ENCODE data around the gene GBP7. TPM values are rescaled to one million over a fixed set of nuclear protein-coding genes. Genes with fewer than 3 reads are reported as not detected.

The GBP7 gene
- total RNA-seq, 1 experiment from 2014 or later, result not detected

- Histone ChIP-seq H2AFZ (ENCODE audit: low read length) (no peak overlapping the region), H3K27me3 (ENCODE audit: low read length) (no peaks in the 10 kb centered on the region), H3K4me3 (ENCODE audit: low read length) (no peak overlapping the region), H3K79me2 (ENCODE audit: low read length) (no peaks in the 10 kb centered on the region), H3K9ac (ENCODE audit: low read length) (no peak overlapping the region), H3K4me2 (ENCODE audit: low read depth, low read length, poor library complexity, severe bottlenecking) (no peak overlapping the region), H3K4me1 (ENCODE audit: low read length) (no peaks in the 10 kb centered on the region), H3K27ac (ENCODE audit: low read length) (no peak overlapping the region), H3K9me3 (ENCODE audit: low read length) (no peaks in the 10 kb centered on the region), H3K36me3 (ENCODE audit: insufficient read depth, low read length) (no peaks in the 10 kb centered on the region), H3K9me2 (replicated peaks; ENCODE audit: insufficient read depth, low read length) (no peaks in the 10 kb centered on the region), H4K20me1 (ENCODE audit: insufficient read depth, low read depth, low read length) (no peaks in the 10 kb centered on the region)
- DNase-seq, result no peak
Measured at GRCh38 chr1:89166705-89167104, 9.1 kb downstream of the GBP7 start.

GRCh38 chr1:89165811-89166210 is 10.0 kb downstream of the GBP7 start:
- Histone ChIP-seq H3K4me1 (ENCODE audit: low read length) (no peaks in the 10 kb centered on the region), H3K79me2 (ENCODE audit: low read length) (no peaks in the 10 kb centered on the region), H3K27ac (ENCODE audit: low read length) (no peak overlapping the region), H3K9me3 (ENCODE audit: low read length) (no peaks in the 10 kb centered on the region), H3K27me3 (ENCODE audit: low read length) (no peaks in the 10 kb centered on the region), H3K9me2 (replicated peaks; ENCODE audit: insufficient read depth, low read length) (no peaks in the 10 kb centered on the region), H3K4me2 (ENCODE audit: low read depth, low read length, poor library complexity, severe bottlenecking) (no peak overlapping the region), H3K9ac (ENCODE audit: low read length) (no peak overlapping the region), H2AFZ (ENCODE audit: low read length) (no peak overlapping the region), H3K36me3 (ENCODE audit: insufficient read depth, low read length) (no peaks in the 10 kb centered on the region), H3K4me3 (ENCODE audit: low read length) (no peak overlapping the region), H4K20me1 (ENCODE audit: insufficient read depth, low read depth, low read length) (no peaks in the 10 kb centered on the region)
- no peak for DNase-seq

GRCh38 chr1:89151047-89151446 is 24.8 kb downstream of the GBP7 start:
- Histone ChIP-seq H3K36me3 (ENCODE audit: insufficient read depth, low read length) (no peaks in the 10 kb centered on the region), H3K4me1 (ENCODE audit: low read length) (no peaks in the 10 kb centered on the region; the same call in 1 of the 2 replicates), H2AFZ (ENCODE audit: low read length) (no peak overlapping the region), H3K79me2 (ENCODE audit: low read length) (no peaks in the 10 kb centered on the region), H3K4me3 (ENCODE audit: low read length) (no peak overlapping the region), H3K9me2 (replicated peaks; ENCODE audit: insufficient read depth, low read length) (no peaks in the 10 kb centered on the region), H3K9me3 (ENCODE audit: low read length) (no peaks in the 10 kb centered on the region), H3K27ac (ENCODE audit: low read length) (no peak overlapping the region), H3K4me2 (ENCODE audit: low read depth, low read length, poor library complexity, severe bottlenecking) (no peak overlapping the region), H4K20me1 (ENCODE audit: insufficient read depth, low read depth, low read length) (no peaks in the 10 kb centered on the region), H3K9ac (ENCODE audit: low read length) (no peak overlapping the region), H3K27me3 (ENCODE audit: low read length) (no peaks in the 10 kb centered on the region)
- no peak for DNase-seq

- H3K27me3 ChIP-seq (ENCODE audit: low read length), result no peaks in the 10 kb centered on the region
- H3K27ac ChIP-seq (ENCODE audit: low read length), result no peak overlapping the region
- H3K4me2 ChIP-seq (ENCODE audit: low read depth, low read length, poor library complexity, severe bottlenecking), result no peak overlapping the region
- no peak overlapping the region for H3K9ac ChIP-seq (ENCODE audit: low read length)
- H3K4me1 ChIP-seq (ENCODE audit: low read length), result no peaks in the 10 kb centered on the region; the same call in 1 of the 2 replicates
- H2AFZ ChIP-seq (ENCODE audit: low read length), result no peak overlapping the region
- no peak for DNase-seq
- no peak overlapping the region for H3K4me3 ChIP-seq (ENCODE audit: low read length)
- H3K79me2 ChIP-seq (ENCODE audit: low read length), result no peaks in the 10 kb centered on the region
- no peaks in the 10 kb centered on the region for H3K9me2 ChIP-seq (replicated peaks; ENCODE audit: insufficient read depth, low read length)
- no peaks in the 10 kb centered on the region for H4K20me1 ChIP-seq (ENCODE audit: insufficient read depth, low read depth, low read length)
- no peaks in the 10 kb centered on the region for H3K36me3 ChIP-seq (ENCODE audit: insufficient read depth, low read length)
- H3K9me3 ChIP-seq (ENCODE audit: low read length), result no peaks in the 10 kb centered on the region
Measured at GRCh38 chr1:89149976-89150375, 25.8 kb downstream of the GBP7 start.

- Histone ChIP-seq H3K79me2 (ENCODE audit: low read length) (no peaks in the 10 kb centered on the region), H3K9me2 (replicated peaks; ENCODE audit: insufficient read depth, low read length) (no peaks in the 10 kb centered on the region), H3K36me3 (ENCODE audit: insufficient read depth, low read length) (no peaks in the 10 kb centered on the region), H3K4me3 (ENCODE audit: low read length) (no peak overlapping the region), H3K27me3 (ENCODE audit: low read length) (no peaks in the 10 kb centered on the region), H3K27ac (ENCODE audit: low read length) (no peak overlapping the region), H3K9me3 (ENCODE audit: low read length) (no peaks in the 10 kb centered on the region), H2AFZ (ENCODE audit: low read length) (no peak overlapping the region), H3K4me2 (ENCODE audit: low read depth, low read length, poor library complexity, severe bottlenecking) (no peak overlapping the region), H3K4me1 (ENCODE audit: low read length) (no peaks in the 10 kb centered on the region; the same call in 1 of the 2 replicates), H3K9ac (ENCODE audit: low read length) (no peak overlapping the region), H4K20me1 (ENCODE audit: insufficient read depth, low read depth, low read length) (no peaks in the 10 kb centered on the region)
- DNase-seq, result no peak
Measured at GRCh38 chr1:89149229-89149628, 26.6 kb downstream of the GBP7 start.

GRCh38 chr1:89147678-89148658 is 27.8 kb downstream of the GBP7 start:
- Histone ChIP-seq H3K36me3 (ENCODE audit: insufficient read depth, low read length) (no peaks in the 10 kb centered on the region), H3K4me1 (ENCODE audit: low read length) (no peaks in the 10 kb centered on the region; the same call in 1 of the 2 replicates), H3K4me2 (ENCODE audit: low read depth, low read length, poor library complexity, severe bottlenecking) (no peak overlapping the region), H3K27me3 (ENCODE audit: low read length) (no peaks in the 10 kb centered on the region), H4K20me1 (ENCODE audit: insufficient read depth, low read depth, low read length) (no peaks in the 10 kb centered on the region), H2AFZ (ENCODE audit: low read length) (no peak overlapping the region), H3K9me2 (replicated peaks; ENCODE audit: insufficient read depth, low read length) (no peaks in the 10 kb centered on the region), H3K9me3 (ENCODE audit: low read length) (no peaks in the 10 kb centered on the region), H3K9ac (ENCODE audit: low read length) (no peak overlapping the region), H3K27ac (ENCODE audit: low read length) (no peak overlapping the region), H3K79me2 (ENCODE audit: low read length) (no peaks in the 10 kb centered on the region), H3K4me3 (ENCODE audit: low read length) (no peak overlapping the region)
- no peak for DNase-seq

- H3K9me3 ChIP-seq (ENCODE audit: low read length), result no peaks in the 10 kb centered on the region
- no peaks in the 10 kb centered on the region for H3K36me3 ChIP-seq (ENCODE audit: insufficient read depth, low read length)
- no peaks in the 10 kb centered on the region; the same call in 1 of the 2 replicates for H3K4me1 ChIP-seq (ENCODE audit: low read length)
- no peaks in the 10 kb centered on the region for H3K79me2 ChIP-seq (ENCODE audit: low read length)
- no peak overlapping the region for H3K4me3 ChIP-seq (ENCODE audit: low read length)
- no peaks in the 10 kb centered on the region for H4K20me1 ChIP-seq (ENCODE audit: insufficient read depth, low read depth, low read length)
- H3K9ac ChIP-seq (ENCODE audit: low read length), result no peak overlapping the region
- DNase-seq, result no peak
- H3K27ac ChIP-seq (ENCODE audit: low read length), result no peak overlapping the region
- no peak overlapping the region for H3K4me2 ChIP-seq (ENCODE audit: low read depth, low read length, poor library complexity, severe bottlenecking)
- H3K27me3 ChIP-seq (ENCODE audit: low read length), result no peaks in the 10 kb centered on the region
- no peak overlapping the region for H2AFZ ChIP-seq (ENCODE audit: low read length)
- H3K9me2 ChIP-seq (replicated peaks; ENCODE audit: insufficient read depth, low read length), result no peaks in the 10 kb centered on the region
Measured at GRCh38 chr1:89146721-89147120, 29.1 kb downstream of the GBP7 start.

- Histone ChIP-seq H3K79me2 (ENCODE audit: low read length) (no peaks in the 10 kb centered on the region), H3K9me2 (replicated peaks; ENCODE audit: insufficient read depth, low read length) (no peaks in the 10 kb centered on the region), H3K9me3 (ENCODE audit: low read length) (no peaks in the 10 kb centered on the region), H3K9ac (ENCODE audit: low read length) (no peak overlapping the region), H4K20me1 (ENCODE audit: insufficient read depth, low read depth, low read length) (no peaks in the 10 kb centered on the region), H2AFZ (ENCODE audit: low read length) (no peak overlapping the region), H3K27me3 (ENCODE audit: low read length) (no peaks in the 10 kb centered on the region), H3K36me3 (ENCODE audit: insufficient read depth, low read length) (no peaks in the 10 kb centered on the region), H3K27ac (ENCODE audit: low read length) (no peak overlapping the region), H3K4me2 (ENCODE audit: low read depth, low read length, poor library complexity, severe bottlenecking) (no peak overlapping the region), H3K4me3 (ENCODE audit: low read length) (no peak overlapping the region), H3K4me1 (ENCODE audit: low read length) (no peaks in the 10 kb centered on the region; the same call in 1 of the 2 replicates)
- no peak for DNase-seq
Measured at GRCh38 chr1:89143484-89143883, 32.3 kb downstream of the GBP7 start.
